ENCODE data around the gene NCR2.

Gene NCR2

DNA sequence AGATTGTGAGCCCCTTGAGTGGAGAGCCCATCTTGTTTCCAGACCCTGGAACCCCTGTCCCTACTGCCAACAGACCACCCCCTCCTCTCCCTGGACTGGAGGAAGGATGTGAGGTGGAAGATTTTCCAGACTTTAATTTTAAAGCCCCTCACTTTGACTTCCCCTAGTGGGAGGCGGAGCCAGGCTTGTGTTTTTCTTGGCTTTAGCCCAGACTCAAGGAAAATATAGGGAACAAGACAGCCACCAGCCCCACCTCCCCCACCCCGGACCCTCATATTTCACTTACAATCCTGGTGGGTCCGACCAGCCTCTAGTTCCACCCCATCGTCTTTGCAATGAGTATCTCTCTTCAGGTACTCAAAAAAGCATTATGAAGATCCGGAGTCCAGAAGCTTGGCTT lies 40.8 kb downstream of the NCR2 start:
- CTCF ChIA-PET = interaction anchor here (1.5 kb wide), 1 partner anchor 48 kb away, joined by 3 read pairs; no protein-coding TSS in a partner anchor
- no peak for DNase-seq (ENCODE audit: low spot score)
- POLR2A ChIA-PET (ENCODE audit: low non-redundant PET) = no interaction called here
- TF ChIP-seq, protein P1, sequence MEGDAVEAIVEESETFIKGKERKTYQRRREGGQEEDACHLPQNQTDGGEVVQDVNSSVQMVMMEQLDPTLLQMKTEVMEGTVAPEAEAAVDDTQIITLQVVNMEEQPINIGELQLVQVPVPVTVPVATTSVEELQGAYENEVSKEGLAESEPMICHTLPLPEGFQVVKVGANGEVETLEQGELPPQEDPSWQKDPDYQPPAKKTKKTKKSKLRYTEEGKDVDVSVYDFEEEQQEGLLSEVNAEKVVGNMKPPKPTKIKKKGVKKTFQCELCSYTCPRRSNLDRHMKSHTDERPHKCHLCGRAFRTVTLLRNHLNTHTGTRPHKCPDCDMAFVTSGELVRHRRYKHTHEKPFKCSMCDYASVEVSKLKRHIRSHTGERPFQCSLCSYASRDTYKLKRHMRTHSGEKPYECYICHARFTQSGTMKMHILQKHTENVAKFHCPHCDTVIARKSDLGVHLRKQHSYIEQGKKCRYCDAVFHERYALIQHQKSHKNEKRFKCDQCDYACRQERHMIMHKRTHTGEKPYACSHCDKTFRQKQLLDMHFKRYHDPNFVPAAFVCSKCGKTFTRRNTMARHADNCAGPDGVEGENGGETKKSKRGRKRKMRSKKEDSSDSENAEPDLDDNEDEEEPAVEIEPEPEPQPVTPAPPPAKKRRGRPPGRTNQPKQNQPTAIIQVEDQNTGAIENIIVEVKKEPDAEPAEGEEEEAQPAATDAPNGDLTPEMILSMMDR (conservative IDR thresholded peaks at IDR 0.05; ENCODE audit: low read depth) = no peak
- H3K27ac ChIP-seq = no peak overlapping the region

DNA sequence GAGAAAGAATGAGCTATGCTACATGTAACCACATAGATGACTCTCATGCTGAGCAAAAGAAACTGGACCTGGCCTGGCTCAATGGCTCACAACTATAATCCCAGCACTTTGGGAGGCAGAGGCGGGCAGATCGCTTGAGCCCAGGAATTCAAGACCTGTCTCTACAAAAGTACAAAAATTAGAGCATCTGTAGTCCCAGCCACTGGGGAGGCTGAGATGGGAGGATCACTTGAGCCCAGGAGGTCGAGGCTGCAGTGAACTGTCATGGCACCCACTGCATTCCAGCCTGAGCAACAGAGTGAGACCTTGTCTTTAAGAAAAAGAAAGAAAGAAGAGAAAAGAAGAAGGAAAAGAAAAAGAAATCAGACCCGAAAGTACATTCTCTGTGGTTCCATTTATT lies 41.7 kb downstream of the NCR2 start:
- TF ChIP-seq, protein P1 (conservative IDR thresholded peaks at IDR 0.05; ENCODE audit: low read depth) = no peak
- no peak for DNase-seq (ENCODE audit: low spot score)
- ChIA-PET POLR2A (ENCODE audit: low non-redundant PET) (no interaction called here), CTCF (interaction anchor here (1.5 kb wide), 1 partner anchor 47 kb away, joined by 3 read pairs; no protein-coding TSS in a partner anchor)
- no peak overlapping the region for H3K27ac ChIP-seq

DNA sequence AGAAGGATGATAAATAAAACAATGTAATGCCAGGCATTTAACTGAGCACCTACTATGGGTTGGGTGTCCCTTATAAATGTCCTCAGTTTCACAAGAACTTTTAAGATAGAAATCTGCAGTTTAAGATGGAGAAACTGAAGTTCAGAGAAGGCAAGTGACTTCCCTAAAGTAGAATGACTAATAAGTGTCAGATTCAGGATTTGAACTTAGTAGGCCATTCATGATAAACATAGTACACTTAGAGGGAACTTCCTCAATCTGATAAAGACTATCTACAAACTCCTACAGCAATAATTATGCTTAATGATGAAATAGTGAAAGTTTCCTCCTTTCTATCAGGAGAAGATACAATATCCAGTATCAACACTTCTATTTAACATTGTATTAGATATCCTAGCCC lies 43.9 kb downstream of the NCR2 start:
- ChIA-PET POLR2A (ENCODE audit: low non-redundant PET) (no interaction called here), CTCF (no interaction called here)
- no peak for DNase-seq (ENCODE audit: low spot score)
- no peak overlapping the region for H3K27ac ChIP-seq
- TF ChIP-seq, protein P1 (conservative IDR thresholded peaks at IDR 0.05; ENCODE audit: low read depth) = no peak

DNA sequence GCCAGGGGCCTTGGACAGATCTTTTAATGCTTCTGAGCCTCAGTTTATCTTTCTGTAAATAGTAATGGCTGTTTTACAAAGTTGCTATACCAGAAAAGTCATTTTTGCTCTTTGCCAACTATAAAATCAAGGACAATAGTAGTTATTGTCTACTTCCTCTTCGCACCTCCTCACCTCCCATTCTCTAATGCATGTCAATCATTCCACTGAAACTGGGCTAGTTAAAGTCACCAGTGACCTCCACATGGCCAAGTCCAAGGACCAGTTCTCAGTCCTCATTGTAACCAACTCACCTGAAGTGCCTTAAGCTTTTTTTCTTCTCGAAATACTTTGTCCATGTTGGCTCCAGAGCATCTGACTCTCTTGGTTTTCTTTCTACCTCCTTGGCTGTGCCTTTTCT lies 51.2 kb downstream of the NCR2 start:
- ChIA-PET POLR2A (ENCODE audit: low non-redundant PET) (no interaction called here), CTCF (no interaction called here)
- TF ChIP-seq, protein P1 (conservative IDR thresholded peaks at IDR 0.05; ENCODE audit: low read depth) = no peak
- no peak for DNase-seq (ENCODE audit: low spot score)
- no peak overlapping the region for H3K27ac ChIP-seq

DNA sequence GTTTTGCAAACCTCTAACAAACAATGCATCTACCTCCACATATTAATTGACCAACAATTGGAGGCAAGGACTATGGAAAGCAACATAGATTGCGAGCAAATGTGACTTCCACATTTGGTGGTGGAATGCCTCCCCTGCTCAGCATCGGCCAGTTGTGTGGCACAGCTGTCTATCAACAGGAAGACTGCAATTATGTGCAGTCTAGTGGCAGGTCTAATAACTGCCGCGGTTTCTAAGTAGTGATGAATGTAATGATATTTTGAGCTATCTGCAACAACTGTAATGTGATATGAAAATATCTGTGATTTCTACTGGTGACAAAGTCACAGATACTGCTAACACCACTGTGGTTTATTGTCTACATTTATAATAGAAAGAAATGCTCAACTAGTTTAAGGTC lies 56.8 kb downstream of the NCR2 start:
- H3K27ac ChIP-seq = no peak overlapping the region
- TF ChIP-seq, protein P1 (conservative IDR thresholded peaks at IDR 0.05; ENCODE audit: low read depth) = no peak
- CTCF ChIA-PET = no interaction called here
- DNase-seq (ENCODE audit: low spot score) = no peak
- POLR2A ChIA-PET (ENCODE audit: low non-redundant PET) = no interaction called here

DNA sequence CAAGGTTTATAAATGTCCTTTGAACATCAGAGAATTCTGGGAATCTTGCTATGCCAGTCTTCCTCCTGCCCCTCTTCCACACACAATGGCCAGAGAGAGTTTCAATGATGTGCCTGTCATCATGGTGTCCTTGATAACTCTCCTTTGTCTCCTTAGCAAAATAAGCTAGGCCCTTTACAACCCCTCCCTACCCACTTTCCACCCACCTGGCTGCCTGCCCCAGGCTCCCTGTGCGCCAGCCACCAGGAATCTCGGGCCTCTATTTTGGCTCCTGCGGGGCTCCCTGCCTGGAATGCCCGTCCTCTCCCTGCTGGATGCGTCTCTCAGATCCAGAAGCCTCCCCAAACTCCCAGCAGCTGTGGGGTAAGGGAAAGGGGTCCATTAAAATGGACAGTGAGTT lies 60.9 kb downstream of the NCR2 start:
- DNase-seq (ENCODE audit: low spot score) = no peak
- TF ChIP-seq, protein P1 (conservative IDR thresholded peaks at IDR 0.05; ENCODE audit: low read depth) = no peak
- ChIA-PET CTCF (interaction anchor here (1.5 kb wide), 1 partner anchor 287 kb away, joined by 3 read pairs; no protein-coding TSS in a partner anchor), POLR2A (ENCODE audit: low non-redundant PET) (no interaction called here)
- no peak overlapping the region for H3K27ac ChIP-seq

DNA sequence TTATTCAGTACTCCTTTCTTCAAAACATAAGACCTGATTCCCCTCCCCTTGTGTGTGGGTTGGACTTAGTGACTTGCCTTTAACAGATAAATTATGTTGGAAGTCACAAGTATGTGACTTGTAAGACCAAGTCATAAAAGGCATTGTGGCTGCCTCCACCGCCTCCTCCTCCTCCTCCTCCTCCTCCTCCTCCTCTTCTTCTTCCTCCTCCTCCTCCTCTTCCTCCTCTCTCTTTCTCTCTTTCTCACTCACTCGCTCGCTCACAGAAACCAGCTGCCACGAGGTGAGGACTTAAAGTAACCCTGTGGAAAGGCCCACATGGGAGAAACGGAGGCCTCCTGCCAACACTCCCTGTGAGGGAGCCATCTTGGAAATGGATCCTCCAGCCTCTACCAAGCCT lies 64.0 kb downstream of the NCR2 start:
- ChIA-PET POLR2A (ENCODE audit: low non-redundant PET) (no interaction called here), CTCF (interaction anchor here (0.7 kb wide), 1 partner anchor 986 kb away, joined by 3 read pairs; no protein-coding TSS in a partner anchor)
- DNase-seq (ENCODE audit: low spot score) = no peak
- TF ChIP-seq, protein P1 (conservative IDR thresholded peaks at IDR 0.05; ENCODE audit: low read depth) = no peak
- H3K27ac ChIP-seq = no peak overlapping the region

Data from RWPE1 (cell line).